HG02885 (cell line): Measurements from ENCODE around the gene ECPAS.
"Not testable (repeated sequence)": the region's sequence is repeated elsewhere in the genome, so short reads cannot be mapped to it uniquely, and the experiment has no call there.

Experiments
- ATAC-seq: cut with Tn5 transposase; IDR thresholded peaks from one replicate; pipeline ENCODE4 v1.9.1; 2021; ENCODE audit warnings: mild to moderate bottlenecking; ENCODE audit not compliant: unreplicated experiment, poor library complexity

The ECPAS gene

DNA sequence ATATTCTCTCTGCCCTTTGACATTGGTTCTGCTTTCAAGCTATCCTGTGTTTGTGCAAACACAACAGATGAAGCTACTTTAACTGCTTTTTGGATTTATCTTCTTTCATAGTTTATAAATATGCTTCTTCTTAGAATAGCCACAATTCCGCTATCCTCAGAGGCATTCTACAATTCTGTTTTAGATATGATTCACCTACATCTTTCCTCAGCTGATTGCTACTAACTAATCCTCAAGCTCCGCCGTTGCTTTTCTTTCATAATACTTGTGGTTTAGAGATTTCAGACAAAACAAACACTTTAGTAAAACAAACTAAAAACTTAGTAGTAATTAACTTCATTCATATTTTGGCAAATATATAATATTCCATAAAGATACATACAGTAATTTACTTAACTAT lies 52.5 kb downstream of the ECPAS start:
- ATAC-seq = no peak

DNA sequence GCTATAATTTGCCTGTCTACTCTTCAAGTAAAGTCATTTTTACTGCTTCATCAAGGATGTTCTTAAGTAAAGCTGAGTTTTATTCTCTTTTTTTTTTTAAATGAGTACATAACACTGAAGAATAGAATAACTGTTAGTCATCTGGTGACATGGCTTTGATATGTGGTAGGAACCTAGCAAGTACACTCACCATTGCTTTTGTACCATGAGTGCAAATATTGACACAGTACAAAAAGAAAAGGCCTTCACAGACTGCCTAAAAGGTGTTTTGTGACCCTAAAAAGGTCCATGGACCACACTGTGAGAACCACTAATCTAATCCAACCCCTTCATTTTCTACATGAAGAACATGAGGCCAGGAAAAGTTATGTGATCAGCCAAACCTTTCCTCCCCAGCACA lies 55.0 kb downstream of the ECPAS start:
- ATAC-seq = no peak

DNA sequence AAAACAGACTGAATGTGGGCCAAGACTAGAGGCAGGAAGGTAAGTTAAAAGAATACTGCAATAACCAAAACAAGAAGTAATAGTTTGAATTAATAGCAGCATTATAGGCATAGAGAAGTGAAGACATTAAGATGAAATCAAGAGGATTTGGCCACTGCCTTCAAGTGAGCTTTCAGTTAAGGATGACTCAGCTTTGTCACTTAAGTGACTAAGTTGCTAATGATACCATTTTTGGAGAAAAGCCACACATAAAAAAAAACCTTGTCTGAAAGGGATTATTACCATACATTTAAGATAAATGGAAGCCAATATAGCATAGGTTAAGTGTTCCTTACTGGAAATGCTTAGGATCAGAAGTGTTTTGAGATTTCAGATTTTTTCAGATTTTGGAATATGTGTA lies 57.0 kb downstream of the ECPAS start:
- ATAC-seq = no peak

DNA sequence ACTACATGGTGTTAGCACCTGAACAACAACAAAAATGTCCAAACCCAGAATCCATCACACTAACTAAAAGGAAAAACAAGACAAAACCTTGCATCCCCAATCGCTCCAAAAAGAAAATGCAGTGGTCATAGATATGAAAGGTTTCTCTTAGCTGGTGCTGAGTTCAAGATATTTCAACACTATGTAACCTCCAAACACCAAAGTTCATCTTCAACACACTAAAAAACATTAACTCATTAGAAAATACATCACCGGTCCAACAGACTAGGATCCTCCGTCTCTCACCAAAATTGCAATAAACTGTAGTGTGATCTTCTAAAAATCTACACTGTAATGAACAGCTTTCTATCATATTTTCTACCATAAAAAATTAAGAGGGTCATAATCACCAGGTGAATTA lies 60.8 kb downstream of the ECPAS start:
- no peak for ATAC-seq

DNA sequence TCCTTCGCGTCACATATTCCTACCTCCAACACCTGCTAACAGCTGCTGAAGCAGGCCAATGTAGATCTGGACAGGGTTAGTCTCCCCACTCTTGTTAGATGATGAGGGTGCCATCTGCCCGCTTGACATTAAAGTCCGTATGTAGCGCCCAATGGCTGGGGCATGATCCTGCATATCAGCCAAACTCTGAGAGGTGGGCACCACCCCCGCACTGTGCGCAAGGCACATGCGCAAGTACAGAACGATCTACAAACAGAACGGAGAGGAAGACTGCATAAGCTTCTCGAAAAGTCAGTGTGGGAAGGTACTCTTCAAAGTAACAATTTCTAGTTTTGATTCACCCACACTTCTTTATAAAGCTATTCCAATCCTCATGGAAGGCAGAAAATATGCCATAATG lies 69.8 kb downstream of the ECPAS start:
- no peak for ATAC-seq

DNA sequence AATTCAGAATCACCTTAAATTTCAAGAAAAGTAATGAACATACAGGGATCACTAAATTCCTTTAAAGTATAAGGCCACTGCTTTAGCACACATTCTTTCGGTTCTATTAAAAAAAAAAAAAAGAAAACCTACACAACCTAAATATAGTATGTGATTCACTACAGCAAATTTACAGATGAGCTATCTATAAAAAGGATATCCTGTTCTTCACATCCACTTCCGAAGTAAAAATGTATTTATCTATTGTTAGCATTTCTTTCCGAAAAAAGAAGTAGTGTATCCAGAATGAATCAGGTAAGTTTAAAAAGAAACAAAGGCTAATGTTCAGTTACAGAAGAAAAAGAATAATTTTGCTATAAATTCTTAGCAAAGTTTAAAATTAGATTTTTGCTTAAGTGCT lies 70.2 kb downstream of the ECPAS start:
- no peak for ATAC-seq

DNA sequence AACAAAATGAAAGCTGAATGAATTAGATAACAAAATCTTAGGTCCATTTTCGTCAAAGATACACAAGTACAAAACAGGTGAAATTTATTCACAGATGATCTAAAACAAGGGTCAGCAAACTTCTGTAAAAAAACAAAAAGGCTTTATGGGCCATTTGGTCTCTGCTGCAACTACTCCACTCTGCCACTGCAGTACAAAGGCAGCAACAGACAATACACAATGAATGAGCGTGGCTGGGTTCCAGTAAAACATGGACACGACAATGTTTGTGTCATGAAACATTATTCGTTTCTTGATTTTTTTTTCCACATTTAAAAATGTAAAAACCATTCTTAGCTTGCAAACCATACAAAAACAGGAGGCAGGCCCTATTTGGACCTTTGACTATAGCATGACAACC lies 71.9 kb downstream of the ECPAS start:
- no peak for ATAC-seq

DNA sequence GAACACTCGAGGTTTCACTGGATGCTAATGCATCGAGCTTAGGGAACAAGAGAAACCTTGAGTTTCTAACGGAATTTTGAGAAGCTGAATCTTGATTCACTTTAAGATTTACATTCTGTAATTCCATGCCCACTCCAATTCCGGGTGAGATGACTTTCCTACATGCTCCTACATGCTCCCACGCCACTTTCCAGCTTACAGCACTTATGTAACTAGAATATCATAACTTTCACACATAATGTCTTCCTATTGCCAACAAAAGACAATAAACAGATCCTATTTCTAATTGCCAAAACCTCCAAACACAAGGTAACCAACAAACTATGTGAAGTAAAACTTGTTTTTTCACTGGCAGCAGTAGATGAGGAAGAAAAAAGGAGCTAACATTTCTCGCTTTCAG lies 72.9 kb downstream of the ECPAS start:
- no peak for ATAC-seq

DNA sequence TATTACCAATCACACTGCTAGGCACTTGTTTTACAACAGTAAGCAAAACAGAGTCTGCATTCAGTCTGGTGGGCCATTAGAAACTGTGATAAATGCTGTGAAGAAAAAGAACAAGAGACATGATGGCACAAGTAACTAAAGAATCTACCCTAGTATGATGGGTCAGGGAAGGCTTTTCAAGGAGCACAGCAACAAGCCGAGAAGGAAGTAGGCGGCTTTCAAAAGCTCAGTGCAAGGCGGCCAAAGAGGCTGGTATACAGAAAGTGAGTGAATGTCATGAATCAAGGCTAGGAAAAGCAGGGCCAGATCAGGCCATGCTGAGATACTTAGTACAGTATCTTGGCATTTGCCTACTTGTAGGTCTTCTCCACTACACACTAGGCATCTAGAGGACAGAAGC lies 76.4 kb downstream of the ECPAS start:
- ATAC-seq = no peak

DNA sequence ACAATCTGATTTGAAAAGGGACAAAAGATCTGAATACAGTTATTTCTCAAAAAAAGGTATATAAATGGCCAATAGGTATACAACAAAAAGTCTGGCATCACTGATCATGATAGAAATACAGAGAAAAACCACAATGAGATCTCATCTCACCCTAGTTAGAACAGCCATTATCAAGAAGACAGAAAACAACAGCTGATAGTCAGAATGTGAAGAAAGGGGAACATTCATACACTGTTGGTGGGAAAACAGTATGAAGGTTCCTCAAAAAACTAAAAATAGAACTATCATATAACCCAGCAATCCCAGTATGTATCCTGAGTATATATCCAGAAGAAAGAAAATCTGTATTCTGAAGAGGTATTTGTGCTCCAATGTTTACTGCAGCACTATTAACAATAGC lies 78.5 kb downstream of the ECPAS start:
- ATAC-seq = no peak

DNA sequence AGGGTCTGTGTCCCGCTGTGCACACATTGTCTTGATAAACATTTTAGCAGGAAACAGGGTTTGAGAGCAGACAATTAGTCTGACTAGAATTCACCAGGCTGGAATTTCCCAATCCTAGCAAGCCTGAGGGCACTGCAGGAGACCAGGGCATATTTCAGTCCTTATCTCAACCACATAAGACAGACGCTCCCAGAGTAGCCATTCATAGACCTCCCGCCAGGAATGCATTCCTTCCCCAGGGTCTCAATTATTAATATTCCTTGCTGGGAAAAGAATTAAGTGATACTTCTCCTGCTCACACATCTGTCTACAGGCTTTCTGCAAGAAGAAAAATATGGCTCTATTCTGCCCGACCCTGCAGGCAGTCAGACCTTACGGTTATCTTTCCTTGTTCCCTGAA lies 82.7 kb downstream of the ECPAS start:
- not testable (repeated sequence) for ATAC-seq

DNA sequence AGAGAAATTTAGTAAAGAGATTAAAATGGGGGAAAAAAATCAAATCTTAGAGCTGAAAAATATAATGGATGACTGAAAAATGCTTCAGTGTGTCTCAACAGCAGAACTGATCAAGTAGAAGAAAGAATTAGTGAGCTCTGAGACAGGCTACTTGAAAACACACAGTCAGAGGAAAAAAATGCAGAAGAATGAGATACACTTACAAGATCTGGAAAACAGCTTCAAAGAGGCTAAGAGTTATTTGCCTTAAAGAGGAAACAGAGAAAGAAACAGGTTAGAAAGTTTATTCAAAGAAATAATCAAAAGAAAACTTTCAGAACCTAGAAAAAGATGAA lies 83.7 kb downstream of the ECPAS start:
- no peak for ATAC-seq

DNA sequence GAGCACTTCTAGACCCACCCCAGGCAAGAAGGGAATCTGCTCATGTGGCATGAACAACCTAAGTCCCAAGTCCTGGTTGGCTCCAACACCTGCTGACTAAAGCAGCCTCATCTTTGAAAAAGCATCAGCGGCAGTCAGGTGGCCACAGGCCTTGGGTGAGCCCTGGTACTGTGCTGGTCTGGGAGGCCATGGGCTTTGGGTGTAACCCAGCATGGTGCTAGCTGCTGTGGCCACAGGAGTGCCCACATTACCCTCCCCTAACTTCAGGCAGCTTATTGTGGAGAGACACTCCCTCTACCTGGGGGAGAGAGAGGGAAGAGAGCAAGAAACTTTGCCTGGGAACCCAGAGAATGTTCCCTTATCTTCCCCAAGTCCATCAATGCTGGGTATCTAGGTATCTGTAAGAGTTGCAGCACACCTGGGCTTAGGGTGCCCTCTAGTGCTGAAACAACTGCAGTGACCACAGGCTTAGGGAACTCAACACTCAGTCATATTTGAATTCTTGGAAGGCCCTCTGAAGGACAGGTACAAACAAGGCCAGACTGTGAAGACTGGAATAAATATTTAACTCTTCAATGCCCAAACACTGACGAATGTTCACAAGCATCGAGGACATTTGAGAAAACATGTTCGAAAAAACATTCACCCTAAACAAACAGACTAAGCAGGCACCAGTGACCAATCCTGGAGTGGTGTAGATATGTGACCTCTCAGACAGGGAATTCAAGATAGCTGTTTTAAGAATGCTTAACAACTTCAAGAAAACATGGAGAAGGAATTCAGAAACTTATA lies 84.2 kb downstream of the ECPAS start:
- ATAC-seq = no peak

DNA sequence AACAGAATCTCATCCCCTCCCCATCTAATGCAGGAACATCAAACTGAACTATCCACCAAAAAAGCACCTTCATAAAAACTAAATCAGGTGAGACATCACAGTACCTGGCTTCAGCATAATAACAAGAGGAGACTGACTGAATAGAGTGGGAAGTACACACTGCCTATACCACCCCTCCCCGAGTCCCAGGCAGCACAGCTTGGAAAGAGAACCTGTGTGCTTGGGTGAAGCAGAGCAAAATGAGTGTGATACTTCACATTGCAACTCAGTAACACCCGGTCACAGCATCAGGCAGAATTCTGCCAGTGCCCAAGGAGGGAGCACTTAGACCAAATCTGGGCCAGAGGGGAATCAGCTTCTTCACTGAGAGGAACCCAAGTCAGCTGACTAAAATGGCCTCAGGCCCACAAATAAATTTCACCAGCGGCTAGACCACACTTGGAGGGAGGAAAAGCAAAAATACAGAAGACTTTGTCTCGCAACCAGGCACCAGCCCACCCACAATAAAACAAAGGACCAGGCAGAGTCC lies 84.9 kb downstream of the ECPAS start:
- no peak for ATAC-seq

DNA sequence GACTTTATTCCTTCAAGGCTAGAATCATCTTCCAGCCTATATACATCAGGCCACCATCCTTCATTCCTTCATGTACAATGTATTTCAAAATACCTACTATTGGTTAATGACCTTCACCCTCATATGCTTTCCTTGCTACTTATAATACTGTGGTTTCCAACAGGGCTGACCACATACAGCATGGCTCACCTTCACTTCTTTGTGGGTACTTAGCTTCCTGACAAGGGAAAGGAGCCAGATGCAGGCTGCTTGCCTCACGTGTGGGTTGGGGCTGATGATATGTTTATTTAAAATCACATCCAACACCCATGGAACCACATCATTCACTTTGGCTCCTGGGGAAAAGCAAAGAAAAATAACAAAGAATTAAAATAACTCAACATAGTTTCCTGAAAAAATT lies 90.2 kb downstream of the ECPAS start:
- ATAC-seq = no peak

DNA sequence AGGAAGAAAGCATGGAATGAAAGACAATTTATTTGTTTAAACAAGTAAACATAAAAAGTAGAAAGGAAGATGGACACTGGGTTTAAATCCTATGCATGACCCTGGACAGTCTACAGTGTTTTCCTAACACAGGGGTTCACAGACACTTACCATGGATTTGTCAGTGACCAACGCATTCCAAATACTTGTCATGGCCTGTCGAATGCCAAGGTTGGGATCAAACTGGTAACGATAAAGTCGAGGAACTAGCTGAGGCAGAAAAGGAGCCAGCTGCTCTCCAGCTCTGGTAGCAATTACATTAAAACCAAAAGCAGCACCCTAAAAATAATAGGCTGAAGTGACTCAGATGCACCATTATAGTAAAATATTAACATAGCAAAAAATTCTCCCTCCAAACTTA lies 94.8 kb downstream of the ECPAS start:
- no peak for ATAC-seq

DNA sequence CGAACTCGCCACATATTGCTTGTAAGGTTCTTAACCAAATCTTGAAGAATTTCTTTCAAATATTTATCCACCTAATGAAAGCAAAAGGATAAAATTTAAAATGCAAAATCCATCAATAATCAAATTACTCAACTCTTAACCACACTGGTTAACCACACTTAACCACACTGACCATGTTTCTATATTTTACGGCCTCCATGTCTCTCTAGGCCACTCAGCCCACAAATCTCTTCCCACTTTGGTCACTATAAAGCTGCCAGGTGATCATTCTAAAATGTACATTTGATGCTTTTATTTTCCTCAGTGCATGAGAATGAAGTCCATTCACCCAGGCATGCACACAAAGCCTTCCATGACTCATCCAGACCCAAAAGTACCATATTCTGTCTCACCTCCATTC lies 97.8 kb downstream of the ECPAS start:
- no peak for ATAC-seq

DNA sequence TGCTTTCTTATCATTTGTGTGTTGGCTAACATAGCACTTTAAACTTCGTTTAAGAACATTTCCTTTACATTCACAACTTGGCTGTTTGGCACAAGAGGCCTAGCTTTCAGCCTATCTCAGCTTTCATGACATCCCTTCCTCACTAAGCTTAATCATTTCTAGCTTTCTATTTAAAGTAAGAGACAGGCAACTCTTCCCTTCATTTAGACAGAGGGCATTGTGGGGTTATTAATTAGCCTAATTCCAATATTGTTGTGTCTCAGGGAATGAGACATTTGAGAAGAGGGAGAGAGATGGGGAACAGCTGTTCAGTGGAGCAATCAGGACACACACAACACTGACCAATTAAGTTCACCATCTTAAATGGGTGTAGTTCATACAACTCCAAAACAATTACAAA lies 103.2 kb downstream of the ECPAS start:
- ATAC-seq = no peak

DNA sequence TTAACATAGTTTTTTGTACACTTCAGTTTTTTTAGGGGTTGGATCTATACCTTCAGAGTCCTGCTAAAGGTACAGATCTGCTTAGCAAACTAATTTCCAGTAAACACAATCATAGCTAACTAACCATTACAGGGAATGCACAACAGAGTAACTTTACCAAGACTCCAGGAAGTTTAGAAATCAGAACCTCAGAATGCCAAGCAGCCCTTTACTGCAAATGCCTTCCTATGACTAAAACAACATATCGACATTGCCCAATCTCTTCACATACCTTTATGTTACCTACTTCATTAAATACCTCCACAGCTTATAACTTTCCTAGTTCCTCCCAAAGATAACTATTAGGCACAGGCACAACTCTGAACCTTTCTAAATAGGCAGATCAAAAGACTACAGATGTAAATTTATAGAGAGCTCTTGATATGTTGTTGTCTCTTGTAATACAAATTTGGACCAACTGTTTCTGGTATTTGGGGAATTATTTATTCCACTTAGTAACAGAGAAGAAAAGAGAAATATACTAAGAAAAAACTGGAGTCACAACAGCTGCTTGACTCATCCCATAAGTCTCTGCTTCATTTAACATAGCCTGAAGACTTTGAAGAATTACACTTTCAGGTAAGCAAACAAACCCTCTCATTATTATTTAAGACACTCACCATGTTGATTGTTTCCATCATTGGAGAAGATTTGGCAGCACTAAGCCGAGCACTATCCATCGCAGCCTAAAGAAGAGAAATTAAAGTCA lies 108.2 kb downstream of the ECPAS start:
- no peak for ATAC-seq

DNA sequence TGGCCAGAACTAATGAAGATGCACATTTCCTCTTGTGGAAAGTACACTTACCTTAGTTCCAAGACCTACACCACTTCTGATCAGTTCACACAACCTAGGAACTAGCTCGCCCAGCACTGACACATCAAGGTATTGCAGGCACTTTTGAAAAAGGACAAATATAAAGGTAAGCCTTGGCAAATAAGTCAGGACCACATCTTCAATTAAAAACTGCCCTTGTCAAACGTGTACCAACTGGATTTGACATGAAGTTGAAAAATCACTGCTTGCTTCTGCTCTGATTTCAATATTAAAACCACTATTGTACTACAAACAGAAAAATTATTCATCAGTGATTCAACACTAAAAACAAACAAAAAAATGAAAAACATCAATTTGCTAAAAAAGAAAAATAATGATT lies 109.1 kb downstream of the ECPAS start:
- no peak for ATAC-seq

DNA sequence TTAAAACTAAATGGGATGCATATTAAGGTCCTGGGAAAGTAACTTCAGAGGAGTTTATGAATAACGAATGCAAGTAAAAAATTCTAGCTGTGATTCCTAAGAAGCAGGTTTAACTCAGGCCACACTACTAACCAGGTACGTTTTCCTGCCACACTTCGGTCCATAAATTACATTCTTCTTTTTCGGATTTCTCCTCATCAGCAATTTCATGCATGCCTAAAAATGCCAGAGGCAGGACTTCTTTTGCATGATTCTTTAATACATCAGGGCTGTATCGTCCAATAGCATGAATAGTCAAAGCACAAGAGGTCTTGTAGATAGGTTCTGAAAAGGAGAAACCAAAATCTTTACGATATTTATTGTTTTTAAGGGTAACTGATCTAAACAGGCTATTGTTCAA lies 111.9 kb downstream of the ECPAS start:
- no peak for ATAC-seq

DNA sequence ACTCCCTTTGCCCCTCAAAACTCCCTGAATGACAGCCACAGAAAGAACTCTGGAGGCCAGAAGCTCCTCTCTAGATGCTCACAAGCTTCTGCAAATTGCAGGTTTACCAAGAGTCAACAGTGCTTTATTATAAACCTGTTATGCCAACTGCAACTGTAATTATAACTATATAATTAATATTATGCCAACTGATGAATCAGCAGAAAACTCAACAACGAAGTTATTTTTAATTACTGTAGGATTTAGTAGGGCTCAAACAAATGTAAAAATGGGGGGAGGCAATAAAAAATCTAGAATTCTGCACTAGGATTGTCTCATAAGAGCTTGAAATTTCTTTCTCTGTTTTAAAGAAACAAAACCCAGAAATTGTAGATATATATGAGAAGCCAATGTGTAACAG lies 117.2 kb downstream of the ECPAS start:
- ATAC-seq = no peak
